Adrenal gland (tissue), 5 donors: Measurements from ENCODE around the gene HMG20B.
A peak's percentile ranks its signal among the peaks of the same experiment; 100 is the strongest.

Source experiments
- POLR2A ChIP-seq, 2 donors: fragments of 450-650 bp; IDR thresholded peaks; one replicate each; pipeline ENCODE4 v1.6.1; 2017; ENCODE audit warnings: antibody characterized with exemption in 2 of 2, mild to moderate bottlenecking in 2 of 2, moderate library complexity in 1 of 2
- TF ChIP-seq, protein P1 (sequence below), 6 experiments: fragments of 450-650 bp in 4 of 6; fragments of 200-600 bp in 2 of 6; sonication (generic) in 1 of 6; IDR thresholded peaks; 1 replicate in 5 of 6; 2 replicates in 1 of 6; pipeline versions ENCODE4 v1.5.1 to v1.8.0; 2016 to 2021; ENCODE audit warnings: antibody characterized with exemption in 6 of 6, mild to moderate bottlenecking in 2 of 6, moderate library complexity in 1 of 6
- donor health status: DM: no; HTN: no; CAD: no.

GRCh38 chr19:3618144-3618810 lies 45.5 kb downstream of the HMG20B start:
- no peak for TF ChIP-seq POLR2A (IDR thresholded peaks at IDR 0.05)
- TF ChIP-seq, protein P1, sequence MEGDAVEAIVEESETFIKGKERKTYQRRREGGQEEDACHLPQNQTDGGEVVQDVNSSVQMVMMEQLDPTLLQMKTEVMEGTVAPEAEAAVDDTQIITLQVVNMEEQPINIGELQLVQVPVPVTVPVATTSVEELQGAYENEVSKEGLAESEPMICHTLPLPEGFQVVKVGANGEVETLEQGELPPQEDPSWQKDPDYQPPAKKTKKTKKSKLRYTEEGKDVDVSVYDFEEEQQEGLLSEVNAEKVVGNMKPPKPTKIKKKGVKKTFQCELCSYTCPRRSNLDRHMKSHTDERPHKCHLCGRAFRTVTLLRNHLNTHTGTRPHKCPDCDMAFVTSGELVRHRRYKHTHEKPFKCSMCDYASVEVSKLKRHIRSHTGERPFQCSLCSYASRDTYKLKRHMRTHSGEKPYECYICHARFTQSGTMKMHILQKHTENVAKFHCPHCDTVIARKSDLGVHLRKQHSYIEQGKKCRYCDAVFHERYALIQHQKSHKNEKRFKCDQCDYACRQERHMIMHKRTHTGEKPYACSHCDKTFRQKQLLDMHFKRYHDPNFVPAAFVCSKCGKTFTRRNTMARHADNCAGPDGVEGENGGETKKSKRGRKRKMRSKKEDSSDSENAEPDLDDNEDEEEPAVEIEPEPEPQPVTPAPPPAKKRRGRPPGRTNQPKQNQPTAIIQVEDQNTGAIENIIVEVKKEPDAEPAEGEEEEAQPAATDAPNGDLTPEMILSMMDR (IDR thresholded peaks at IDR 0.05) = peak; percentile 90 to 97 (median 96)
